HCT116 (cell line): ENCODE data around the gene OBSCN. TPM values are rescaled to one million over a fixed set of nuclear protein-coding genes. Genes with fewer than 3 reads are reported as not detected.

ENCODE experiments used
- ATAC-seq: fragments of 200-7000 bp; cut with Tn5 transposase; 2 replicates; pipeline ENCODE4 v1.9.1; 2020; ENCODE audit warnings: mild to moderate bottlenecking, moderate library complexity
- BruUV-seq: library from RNA; stranded (reverse); fragments of 400-500 nt; replicated peaks from 2 replicates; lab custom pipeline; 2021; lab: Mats Ljungman, UMichigan
- CTCF ChIA-PET: fragments of 300-600 bp; sonication (Branson Sonifier 250); formaldehyde crosslinking; loops from one replicate; lab custom pipeline; 2021; ENCODE audit warnings: antibody characterized with exemption; lab: Charles Lee
- POLR2A ChIA-PET: fragments of 300-600, 350-600 bp; sonication (Branson Sonifier 250); formaldehyde crosslinking; loops from one replicate; lab custom pipeline; 2021; ENCODE audit warnings: antibody characterized with exemption; lab: Charles Lee
- RAD21 ChIA-PET, 2 experiments: fragments of 300-600 bp; sonication (Branson Sonifier 250); formaldehyde crosslinking; loops; one replicate each; lab custom pipeline; 2023; ENCODE audit warnings: low total read pairs in 2 of 2; ENCODE audit not compliant: uncharacterized antibody in 2 of 2, unreplicated experiment in 2 of 2, low non-redundant PET in 1 of 2; lab: Charles Lee
- DNase-seq: peaks from one replicate; pipeline ENCODE4 v3.0.0-alpha.2; 2010; ENCODE audit warnings: low read depth, low spot score
- H2AFZ ChIP-seq: fragments of 200-600 bp; shearing (Covaris generic), sonication (generic); 2 replicates; pipeline ENCODE4 v1.6.1; 2017; ENCODE audit warnings: low read depth, mixed run types, mixed read lengths, antibody characterized with exemption, low read length; ENCODE audit not compliant: poor library complexity, severe bottlenecking
- H3K27ac ChIP-seq: 2 replicates; pipeline ENCODE4 v1.5.1; 2012; ENCODE audit warnings: low read depth, low read length
- H3K27me3 ChIP-seq: fragments of 200-600 bp; sonication (generic); 2 replicates; pipeline ENCODE4 v1.6.1; 2016; ENCODE audit warnings: mixed run types, low read length, mixed read lengths; ENCODE audit not compliant: insufficient read depth
- H3K36me3 ChIP-seq, 2 experiments: fragments of 200-500 bp in 1 of 2; fragments of 200-600 bp in 1 of 2; sonication (Bioruptor generic) in 1 of 2; sonication (generic) in 1 of 2; 2 replicates each; pipeline versions ENCODE4 v1.5.1 to v1.6.1; 2014 to 2016; ENCODE audit warnings: low read length in 2 of 2, inconsistent platforms in 1 of 2, mixed read lengths in 1 of 2, mixed run types in 1 of 2; ENCODE audit not compliant: insufficient read depth in 2 of 2, control insufficient read depth in 1 of 2
- H3K4me1 ChIP-seq, 2 experiments: fragments of 200-600 bp in 1 of 2; sonication (generic) in 1 of 2; 2 replicates each; pipeline versions ENCODE4 v1.5.1 to v1.6.1; 2012 to 2017; ENCODE audit warnings: low read length in 2 of 2, inconsistent platforms in 1 of 2, mild to moderate bottlenecking in 1 of 2, mixed read lengths in 1 of 2, mixed run types in 1 of 2, moderate library complexity in 1 of 2; ENCODE audit not compliant: insufficient read depth in 2 of 2, control insufficient read depth in 1 of 2
- H3K4me2 ChIP-seq: fragments of 200-600 bp; sonication (generic); 2 replicates; pipeline ENCODE4 v1.6.1; 2017; ENCODE audit warnings: mixed run types, low read length, mixed read lengths
- H3K4me3 ChIP-seq, 2 experiments: fragments of 200-600 bp in 1 of 2; sonication (generic) in 1 of 2; replicated peaks in 1 of 2; 2 replicates each; pipeline ENCODE4 v1.5.1; 2011 to 2016; ENCODE audit warnings: low read length in 2 of 2, control low read depth in 1 of 2, low read depth in 1 of 2, mild to moderate bottlenecking in 1 of 2, mixed read lengths in 1 of 2, mixed run types in 1 of 2
- H3K79me2 ChIP-seq: fragments of 200-600 bp; sonication (generic); 2 replicates; pipeline ENCODE4 v1.6.1; 2017; ENCODE audit warnings: mild to moderate bottlenecking, mixed run types, low read length, moderate library complexity, mixed read lengths; ENCODE audit not compliant: insufficient read depth
- H3K9ac ChIP-seq: fragments of 200-600 bp; sonication (generic); 2 replicates; pipeline ENCODE4 v1.6.1; 2016; ENCODE audit warnings: low read length, mixed read lengths
- H3K9me2 ChIP-seq: fragments of 200-600 bp; sonication (generic), shearing (Covaris generic); 2 replicates; pipeline ENCODE4 v1.6.1; 2017; ENCODE audit warnings: mixed run types, mild to moderate bottlenecking, moderate library complexity; ENCODE audit not compliant: insufficient read depth
- H3K9me3 ChIP-seq, 2 experiments: fragments of 200-500 bp in 1 of 2; fragments of 200-600 bp in 1 of 2; sonication (Bioruptor generic) in 1 of 2; sonication (generic) in 1 of 2; 2 replicates each; pipeline ENCODE4 v1.6.1; 2014 to 2017; ENCODE audit warnings: low read length in 2 of 2, mixed read lengths in 2 of 2, inconsistent platforms in 1 of 2, low read depth in 1 of 2, mild to moderate bottlenecking in 1 of 2, mixed run types in 1 of 2, moderate library complexity in 1 of 2; ENCODE audit not compliant: control insufficient read depth in 1 of 2, insufficient read depth in 1 of 2
- H4K20me1 ChIP-seq: fragments of 200-600 bp; sonication (generic), shearing (Covaris generic); 2 replicates; pipeline ENCODE4 v1.6.1; 2017; ENCODE audit warnings: mixed run types, mild to moderate bottlenecking, moderate library complexity; ENCODE audit not compliant: insufficient read depth
- ATF3 ChIP-seq: IDR thresholded peaks from 2 replicates; pipeline ENCODE4 v1.6.1; 2012
- CBX3 ChIP-seq: IDR thresholded peaks from 2 replicates; pipeline ENCODE4 v1.6.1; 2012; ENCODE audit warnings: low read depth
- CEBPB ChIP-seq: IDR thresholded peaks from 2 replicates; pipeline ENCODE4 v1.6.1; 2012; ENCODE audit warnings: low read depth
- ELF1 ChIP-seq: IDR thresholded peaks from 2 replicates; pipeline ENCODE4 v1.6.1; 2012; ENCODE audit warnings: low read depth, borderline replicate concordance
- EZH2 ChIP-seq: fragments of 200-600 bp; sonication (generic); IDR thresholded peaks from 2 replicates; pipeline ENCODE4 v1.6.1; 2017; ENCODE audit warnings: antibody characterized with exemption, mixed run types
- MAX ChIP-seq: IDR thresholded peaks from 2 replicates; pipeline ENCODE4 v1.6.1; 2012
- POLR2AphosphoS5 ChIP-seq: IDR thresholded peaks from 2 replicates; pipeline ENCODE4 v1.6.1; 2011; ENCODE audit warnings: mild to moderate bottlenecking, low read depth, low read length, moderate library complexity
- REST ChIP-seq: IDR thresholded peaks from 2 replicates; pipeline ENCODE4 v1.6.1; 2012; ENCODE audit warnings: low read depth
- SIN3A ChIP-seq: IDR thresholded peaks from 2 replicates; pipeline ENCODE4 v1.6.1; 2012; ENCODE audit warnings: low read depth
- SP1 ChIP-seq: IDR thresholded peaks from 2 replicates; pipeline ENCODE4 v1.6.1; 2012; ENCODE audit warnings: low read depth
- SRF ChIP-seq: IDR thresholded peaks from 2 replicates; pipeline ENCODE4 v1.6.1; 2012; ENCODE audit warnings: low read depth
- YY1 ChIP-seq: IDR thresholded peaks from 2 replicates; pipeline ENCODE4 v1.6.1; 2011; ENCODE audit warnings: low read length, low read depth, moderate library complexity, mild to moderate bottlenecking; ENCODE audit not compliant: insufficient replicate concordance; ENCODE audit errors: extremely low read depth
- ZBTB33 ChIP-seq: IDR thresholded peaks from 2 replicates; pipeline ENCODE4 v1.6.1; 2011; ENCODE audit warnings: mild to moderate bottlenecking, low read length, moderate library complexity; ENCODE audit not compliant: insufficient replicate concordance; ENCODE audit errors: extremely low read depth
- ZNF274 ChIP-seq: fragments of 200-500 bp; sonication (Bioruptor generic); IDR thresholded peaks from 2 replicates; pipeline ENCODE4 v1.6.1; 2014; ENCODE audit warnings: mild to moderate bottlenecking, low read depth, low read length, inconsistent platforms
- intact Hi-C: fragments of 100-400 bp; cut with micrococcal nuclease; formaldehyde crosslinking; loops from 2 replicates; pipeline ENCODE4 v1.10.0; 2022
- total RNA-seq: library from RNA; stranded (reverse); gene quantifications from one replicate; pipeline ENCODE4 v1.2.1, GENCODE V29; 2021; ENCODE audit not compliant: unreplicated experiment

Gene OBSCN
- total RNA-seq, 1 experiment from 2014 or later: 16.6 TPM

GRCh38 chr1:228302086-228302485 is 94.2 kb downstream of the OBSCN start:
- H3K4me2 ChIP-seq: no peak overlapping the region
- BruUV-seq: no TSS peak
- H3K27ac ChIP-seq: no peak overlapping the region
- ATAC-seq (no peak), DNase-seq (no peak)
- H2AFZ ChIP-seq: no peak overlapping the region
- ChIA-PET RAD21 (no interaction called here), CTCF (no interaction called here), POLR2A (no interaction called here)
- no peaks in the 10 kb centered on the region for H3K4me1 ChIP-seq
- H3K9ac ChIP-seq: no peak overlapping the region
- H3K27me3 ChIP-seq: no peaks in the 10 kb centered on the region
- H3K9me3 ChIP-seq: peaks cover 11 to 15% of the 10 kb centered on the region in 2 experiments; a peak in 3 of 4 replicates
- H4K20me1 ChIP-seq: no peaks in the 10 kb centered on the region
- no peak overlapping the region for H3K4me3 ChIP-seq
- H3K79me2 ChIP-seq: no peaks in the 10 kb centered on the region
- no peaks in the 10 kb centered on the region for H3K9me2 ChIP-seq
- no peaks in the 10 kb centered on the region for H3K36me3 ChIP-seq
- no peak for TF ChIP-seq ATF3
- no peak for TF ChIP-seq POLR2AphosphoS5
- TF ChIP-seq REST: no peak
- TF ChIP-seq ZNF274: no peak
- TF ChIP-seq SP1: no peak
- TF ChIP-seq, all 23 proteins: peak for 0
- intact Hi-C loops: no loop called here

- H3K79me2 ChIP-seq: no peaks in the 10 kb centered on the region
- no peaks in the 10 kb centered on the region for H3K9me2 ChIP-seq
- no TSS peak for BruUV-seq
- no peak overlapping the region for H3K4me2 ChIP-seq
- no peaks in the 10 kb centered on the region for H3K36me3 ChIP-seq
- RAD21 ChIA-PET: no interaction called here
- intact Hi-C loops: no loop called here
- ATAC-seq: no peak
- no peaks in the 10 kb centered on the region for H3K27me3 ChIP-seq
- no peak overlapping the region for H3K4me3 ChIP-seq
- H4K20me1 ChIP-seq: no peaks in the 10 kb centered on the region
- no peaks in the 10 kb centered on the region for H3K4me1 ChIP-seq
- POLR2A ChIA-PET: no interaction called here
- no peak overlapping the region for H2AFZ ChIP-seq
- no peak for DNase-seq
- H3K27ac ChIP-seq: no peak overlapping the region
- H3K9me3 ChIP-seq: peaks cover 5 to 10% of the 10 kb centered on the region in 2 experiments; a peak in 3 of 4 replicates
- H3K9ac ChIP-seq: no peak overlapping the region
- CTCF ChIA-PET: no interaction called here
- TF ChIP-seq ELF1: no peak
- TF ChIP-seq SP1: no peak
- TF ChIP-seq ZBTB33: no peak
- no peak for TF ChIP-seq EZH2
- no peak for TF ChIP-seq YY1
- TF ChIP-seq SIN3A: no peak
- no peak for TF ChIP-seq CBX3
- TF ChIP-seq SRF: no peak
- TF ChIP-seq MAX: no peak
- no peak for TF ChIP-seq CEBPB
Measured at GRCh38 chr1:228303596-228303995, 95.8 kb downstream of the OBSCN start.
